GM19023 (cell line): Measurements from ENCODE around the gene NRG4.
"Not testable (repeated sequence)": the region's sequence is repeated elsewhere in the genome, so short reads cannot be mapped to it uniquely, and the experiment has no call there.

ENCODE experiments used
- ATAC-seq: cut with Tn5 transposase; IDR thresholded peaks from one replicate; pipeline ENCODE4 v1.9.1; 2021; ENCODE audit warnings: mild to moderate bottlenecking, moderate library complexity; ENCODE audit not compliant: unreplicated experiment

The NRG4 gene

GRCh38 chr15:75928680-75929608 is 83.3 kb downstream of the NRG4 start:
- no peak for ATAC-seq

- no peak for ATAC-seq
These were observed 84.6 kb downstream of the NRG4 start for GRCh38 chr15:75927601-75928000.

DNA sequence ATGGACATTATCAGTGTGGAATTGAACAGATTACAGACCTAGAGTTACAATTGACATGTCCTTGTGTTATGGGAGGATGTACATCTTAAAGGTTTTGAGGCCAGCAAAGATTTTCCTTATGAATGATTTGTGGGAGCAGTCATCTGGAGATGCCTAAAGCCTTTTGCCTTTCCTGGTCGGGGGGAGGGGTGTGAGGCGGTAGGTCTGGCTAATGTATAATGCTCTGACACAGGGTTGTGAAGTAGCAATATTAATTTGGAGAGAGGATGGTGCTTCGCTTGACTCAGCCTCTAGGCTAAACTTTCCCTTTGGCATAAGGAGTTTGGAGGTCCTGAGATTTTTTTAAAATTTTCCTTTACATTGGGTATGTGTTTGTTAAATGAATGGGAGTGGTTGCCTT is 85.3 kb downstream of the NRG4 start:
- no peak for ATAC-seq

- ATAC-seq = no peak
These were observed 86.8 kb downstream of the NRG4 start for GRCh38 chr15:75925440-75925839.

GRCh38 chr15:75924576-75924975 is 87.6 kb downstream of the NRG4 start:
- ATAC-seq = no peak

GRCh38 chr15:75923756-75924155 is 88.5 kb downstream of the NRG4 start:
- ATAC-seq = no peak

- ATAC-seq = no peak
These were observed 90.2 kb downstream of the NRG4 start for GRCh38 chr15:75921732-75922703.

DNA sequence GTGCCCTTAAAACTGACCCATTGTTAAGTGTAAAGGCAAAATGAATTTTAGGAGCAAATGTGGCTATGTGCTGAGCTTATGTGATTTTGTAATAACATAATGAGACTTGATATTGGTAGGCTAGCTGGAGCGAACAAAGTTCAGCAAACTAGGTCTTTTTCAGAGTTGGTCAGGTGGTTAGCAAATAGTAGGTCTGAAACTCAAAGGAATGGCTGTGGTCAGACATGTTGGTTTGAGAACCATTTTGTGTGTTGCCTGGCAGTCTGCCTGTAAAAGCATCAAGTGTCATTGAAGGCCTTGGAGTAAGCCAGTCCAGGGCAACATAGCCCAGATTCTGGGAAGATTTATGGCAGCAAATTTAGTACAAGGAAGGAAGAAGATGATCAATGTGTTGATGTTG is 92.1 kb downstream of the NRG4 start:
- ATAC-seq = no peak

DNA sequence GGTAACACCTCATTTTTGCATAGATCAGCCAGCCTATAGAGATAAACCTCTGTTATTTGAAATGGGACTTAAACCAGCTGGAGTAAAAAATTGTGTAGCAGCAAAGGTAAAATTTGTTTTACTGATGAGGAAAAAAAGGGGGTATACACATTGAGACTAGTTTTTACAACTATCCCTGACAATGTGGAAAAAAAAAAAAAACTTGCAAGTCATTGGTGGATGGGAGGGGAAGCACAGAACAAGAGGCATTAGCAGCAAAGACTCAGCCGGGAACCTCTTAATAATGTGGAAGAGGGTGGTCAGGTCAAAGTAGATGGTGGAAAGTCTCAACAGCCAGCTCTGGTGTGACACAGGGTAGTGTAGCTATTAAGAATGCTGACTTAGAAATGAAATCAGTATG is 94.1 kb downstream of the NRG4 start:
- no peak for ATAC-seq

GRCh38 chr15:75916978-75917377 is 95.2 kb downstream of the NRG4 start:
- no peak for ATAC-seq

DNA sequence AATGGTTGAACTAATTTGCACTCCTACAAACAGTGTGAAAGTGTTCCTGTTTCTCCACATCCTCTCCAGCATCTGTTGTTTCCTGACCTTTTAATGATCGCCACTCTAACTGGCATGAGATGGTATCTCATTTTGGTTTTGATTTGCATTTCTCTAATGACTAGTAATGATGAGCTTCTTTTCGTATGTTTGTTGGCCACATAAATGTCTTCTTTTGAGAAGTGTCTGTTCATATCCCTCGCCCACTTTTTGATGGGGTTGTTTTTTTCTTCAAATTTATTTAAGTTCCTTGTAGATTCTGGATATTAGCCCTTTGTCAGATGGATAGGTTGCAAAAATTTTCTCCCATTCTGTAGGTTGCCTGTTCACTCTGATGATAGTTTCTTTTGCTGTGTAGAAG is 101.9 kb downstream of the NRG4 start:
- not testable (repeated sequence) for ATAC-seq

GRCh38 chr15:75905231-75905630 is 107.0 kb downstream of the NRG4 start:
- no peak for ATAC-seq

GRCh38 chr15:75903331-75904239 is 108.6 kb downstream of the NRG4 start, which contains the start of gene FBXO22:
FBXO22 (plus strand) TSS chr15:75903878; CDS start chr15:75903964, 86 bp downstream.
- ATAC-seq = peak; percentile 90

DNA sequence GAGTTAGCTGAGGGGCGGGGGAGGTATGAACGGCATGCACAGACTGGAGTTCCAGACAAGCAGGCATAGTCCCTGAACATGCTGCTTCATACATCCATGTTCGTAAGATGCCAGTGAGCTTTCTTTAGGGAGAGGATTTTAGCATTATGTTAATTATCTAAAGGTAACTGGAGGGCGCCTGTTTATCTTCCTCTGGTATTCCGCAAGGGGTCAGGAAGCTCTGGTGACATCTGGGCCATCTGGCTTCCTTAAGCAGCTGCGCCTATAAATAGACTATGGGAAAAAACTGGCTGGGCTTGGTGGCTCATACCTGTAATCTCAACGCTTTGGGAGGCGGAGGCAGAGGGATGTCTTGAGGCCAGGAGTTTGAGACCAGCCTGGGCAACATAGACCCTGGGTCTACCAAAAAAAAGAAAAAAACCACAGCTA is 110.1 kb downstream of the NRG4 start:
- ATAC-seq = no peak

GRCh38 chr15:75900577-75900976 is 111.6 kb downstream of the NRG4 start:
- no peak for ATAC-seq

DNA sequence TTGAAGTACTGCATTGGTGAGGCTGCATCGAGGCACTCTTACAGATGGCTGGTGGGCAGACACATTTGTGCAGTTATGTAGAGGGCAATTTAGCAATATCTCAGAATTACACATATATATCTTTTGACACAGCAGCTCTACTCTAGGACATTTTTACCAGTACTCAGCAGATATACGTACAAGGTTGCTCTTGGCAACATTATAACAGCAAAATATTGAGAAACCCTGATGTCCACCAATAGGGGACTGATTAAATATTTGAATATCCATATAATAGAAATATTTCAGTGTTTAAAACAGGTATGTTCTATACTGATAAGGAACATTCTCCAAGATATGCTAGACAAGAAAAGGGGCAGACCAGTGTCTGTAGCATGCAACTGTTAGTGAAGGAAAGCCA is 116.5 kb downstream of the NRG4 start:
- ATAC-seq = no peak

GRCh38 chr15:75891895-75892294 is 120.3 kb downstream of the NRG4 start:
- ATAC-seq = no peak
